Kidney epithelial cell (primary cell): ENCODE measurements around the gene CDK5RAP2. TPM values are rescaled to one million over a fixed set of nuclear protein-coding genes. Genes with fewer than 3 reads are reported as not detected.
A peak's percentile ranks its signal among the peaks of the same experiment; 100 is the strongest.

Source experiments
- DNase-seq: peaks from one replicate; pipeline ENCODE4 v3.0.0-alpha.2; 2010; ENCODE audit warnings: low read depth
- H3K27me3 ChIP-seq: 2 replicates; pipeline ENCODE4 v1.6.0; 2011; ENCODE audit warnings: low read length; ENCODE audit not compliant: control insufficient read depth, insufficient read depth
- H3K36me3 ChIP-seq: 2 replicates; pipeline ENCODE4 v1.5.1; 2011; ENCODE audit warnings: low read length; ENCODE audit not compliant: control insufficient read depth, insufficient read depth
- H3K4me3 ChIP-seq: 2 replicates; pipeline ENCODE4 v1.5.1; 2011; ENCODE audit warnings: low read depth, mild to moderate bottlenecking, control low read depth, low read length
- CTCF ChIP-seq: IDR thresholded peaks from 2 replicates; pipeline ENCODE4 v1.5.1; 2011; ENCODE audit warnings: mild to moderate bottlenecking, moderate library complexity, low read length, control low read depth, inconsistent platforms; ENCODE audit not compliant: insufficient read depth, poor library complexity, severe bottlenecking
- total RNA-seq: library from RNA; depleted of rRNA; stranded (reverse); fragments of >200 nt; gene quantifications from 2 replicates; pipeline ENCODE4 v1.2.3, GENCODE V29; 2015

The CDK5RAP2 gene
- total RNA-seq, 1 donor from 2014 or later = 41.9 TPM

GRCh38 chr9:120360046-120360445 is 219.9 kb downstream of the CDK5RAP2 start:
- DNase-seq = no peak
- H3K27me3 ChIP-seq = no peaks in the 10 kb centered on the region
- no peak for TF ChIP-seq CTCF
- no peak overlapping the region for H3K4me3 ChIP-seq
- no peaks in the 10 kb centered on the region for H3K36me3 ChIP-seq

- Histone ChIP-seq H3K4me3 (no peak overlapping the region), H3K27me3 (no peaks in the 10 kb centered on the region), H3K36me3 (no peaks in the 10 kb centered on the region)
- no peak for DNase-seq
- no peak for TF ChIP-seq CTCF
Observed at GRCh38 chr9:120358877-120359276, 221.1 kb downstream of the CDK5RAP2 start.

GRCh38 chr9:120353506-120353905 is 226.5 kb downstream of the CDK5RAP2 start:
- no peak for TF ChIP-seq CTCF
- Histone ChIP-seq H3K27me3 (no peaks in the 10 kb centered on the region), H3K36me3 (no peaks in the 10 kb centered on the region), H3K4me3 (no peak overlapping the region)
- no peak for DNase-seq

- DNase-seq = no peak
- no peak for TF ChIP-seq CTCF
- Histone ChIP-seq H3K27me3 (no peaks in the 10 kb centered on the region), H3K36me3 (no peaks in the 10 kb centered on the region), H3K4me3 (no peak overlapping the region)
Observed at GRCh38 chr9:120351106-120351505, 228.9 kb downstream of the CDK5RAP2 start.

GRCh38 chr9:120350596-120350995 is 229.4 kb downstream of the CDK5RAP2 start:
- no peaks in the 10 kb centered on the region for H3K36me3 ChIP-seq
- H3K4me3 ChIP-seq = no peak overlapping the region
- no peaks in the 10 kb centered on the region for H3K27me3 ChIP-seq
- TF ChIP-seq CTCF = no peak
- no peak for DNase-seq

GRCh38 chr9:120348951-120349429 is 231.0 kb downstream of the CDK5RAP2 start:
- no peak for DNase-seq
- H3K27me3 ChIP-seq = no peaks in the 10 kb centered on the region
- H3K4me3 ChIP-seq = no peak overlapping the region
- H3K36me3 ChIP-seq = no peaks in the 10 kb centered on the region
- peak; percentile 74 for TF ChIP-seq CTCF
